Naive thymus-derived CD4-positive, alpha-beta T cell (primary cell): Measurements from ENCODE around the gene GPC6. TPM values are rescaled to one million over a fixed set of nuclear protein-coding genes. Genes with fewer than 3 reads are reported as not detected.

Source experiments
- ATAC-seq: fragments of 150-1000 bp; cut with Tn5 transposase; 2 replicates; pipeline ENCODE4 v1.10.0; 2021; ENCODE audit warnings: mild to moderate bottlenecking, moderate library complexity
- CTCF ChIA-PET: fragments of 350-600 bp; sonication (Branson Sonifier 250); formaldehyde crosslinking; loops from one replicate; lab custom pipeline; 2021; ENCODE audit warnings: antibody characterized with exemption; lab: Charles Lee
- POLR2A ChIA-PET: fragments of 350-600 bp; sonication (Branson Sonifier 250); formaldehyde crosslinking; loops from one replicate; lab custom pipeline; 2021; ENCODE audit warnings: antibody characterized with exemption, inconsistent platforms; lab: Charles Lee
- DNase-seq, 9 donors: peaks; one replicate each; pipeline versions ENCODE4 v3.0.0 to v3.0.0-alpha.2; 2020 to 2022; ENCODE audit warnings: mixed read lengths in 1 of 9
- H3K27ac ChIP-seq: one replicate; pipeline ENCODE4 v1.7.0; 2013; ENCODE audit warnings: mild to moderate bottlenecking, low read depth, low read length, moderate library complexity
- H3K27me3 ChIP-seq, 2 donors: one replicate each; pipeline ENCODE4 v1.7.0; 2013; ENCODE audit warnings: low read length in 2 of 2, mild to moderate bottlenecking in 2 of 2, moderate library complexity in 2 of 2; ENCODE audit not compliant: control insufficient read depth in 2 of 2, insufficient read depth in 2 of 2
- H3K36me3 ChIP-seq, 3 experiments: 1 replicate in 2 of 3; 2 replicates in 1 of 3; pipeline ENCODE4 v1.7.0; 2013; ENCODE audit warnings: low read length in 3 of 3, mild to moderate bottlenecking in 3 of 3, moderate library complexity in 1 of 3; ENCODE audit not compliant: insufficient read depth in 3 of 3, control insufficient read depth in 2 of 3
- H3K4me1 ChIP-seq, 2 donors: one replicate each; pipeline ENCODE4 v1.7.0; 2013; ENCODE audit warnings: low read length in 2 of 2, mild to moderate bottlenecking in 2 of 2, moderate library complexity in 1 of 2; ENCODE audit not compliant: control insufficient read depth in 2 of 2, insufficient read depth in 2 of 2
- H3K4me3 ChIP-seq: 2 replicates; pipeline ENCODE4 v1.7.0; 2013; ENCODE audit warnings: mild to moderate bottlenecking, low read length
- H3K9me3 ChIP-seq, 3 experiments: 1 replicate in 2 of 3; 2 replicates in 1 of 3; pipeline ENCODE4 v1.7.0; 2013; ENCODE audit warnings: low read length in 3 of 3; ENCODE audit not compliant: control insufficient read depth in 2 of 3
- H3K27ac Mint-ChIP-seq, 9 donors: one replicate each; pipeline ENCODE4 v1.8.0; 2020 to 2022; ENCODE audit warnings: mixed read lengths in 9 of 9, mild to moderate bottlenecking in 8 of 9, moderate library complexity in 5 of 9, inconsistent platforms in 2 of 9
- H3K27me3 Mint-ChIP-seq, 5 donors: one replicate each; pipeline ENCODE4 v1.8.0; 2021 to 2022; ENCODE audit warnings: mixed read lengths in 5 of 5, mild to moderate bottlenecking in 1 of 5
- H3K36me3 Mint-ChIP-seq, 5 donors: one replicate each; pipeline ENCODE4 v1.8.0; 2020 to 2022; ENCODE audit warnings: mixed read lengths in 5 of 5, mild to moderate bottlenecking in 3 of 5, inconsistent platforms in 1 of 5
- H3K4me1 Mint-ChIP-seq, 7 donors: one replicate each; pipeline ENCODE4 v1.8.0; 2020 to 2022; ENCODE audit warnings: mixed read lengths in 7 of 7, mild to moderate bottlenecking in 3 of 7, inconsistent platforms in 1 of 7
- H3K4me3 Mint-ChIP-seq, 10 donors: one replicate each; pipeline ENCODE4 v1.8.0; 2020 to 2022; ENCODE audit warnings: mild to moderate bottlenecking in 10 of 10, mixed read lengths in 10 of 10, moderate library complexity in 6 of 10, inconsistent platforms in 2 of 10
- H3K9me3 Mint-ChIP-seq, 11 donors: one replicate each; pipeline ENCODE4 v1.8.0; 2020 to 2022; ENCODE audit warnings: mixed read lengths in 11 of 11, mild to moderate bottlenecking in 4 of 11, inconsistent platforms in 1 of 11, moderate library complexity in 1 of 11
- intact Hi-C, 2 donors: fragments of 100-400 bp; cut with micrococcal nuclease; formaldehyde crosslinking; loops; one replicate each; pipeline ENCODE4 v1.15.1; 2023
- polyA plus RNA-seq, 2 donors: library from polyadenylated mRNA; unstranded; fragments of 300-500 nt; fragmentation: Illumina TruSeq; gene quantifications; one replicate each; pipeline ENCODE4 v1.2.3, GENCODE V29; 2021
- total RNA-seq, 6 experiments: library from RNA in 5 of 6; stranded (reverse) in 5 of 6; gene quantifications; 1 replicate in 5 of 6; 2 replicates in 1 of 6; pipeline ENCODE4 v1.2.3 and lab custom pipeline; 2021 to 2026

GPC6 gene
- total and polyA plus RNA-seq, 7 experiments from 2014 or later: not detected

GRCh38 chr13:93766719-93767118, 540.1 kb downstream of the GPC6 start:
- POLR2A ChIA-PET: interaction anchor here (0.6 kb wide), 1 partner anchor 888 kb away, joined by 3 read pairs; no protein-coding TSS in a partner anchor
- Histone ChIP-seq H3K27ac (no peak overlapping the region), H3K4me3 (no peak overlapping the region), H3K27me3 (no peaks in the 10 kb centered on the region), H3K9me3 (no peaks in the 10 kb centered on the region), H3K4me1 (no peaks in the 10 kb centered on the region), H3K36me3 (no peaks in the 10 kb centered on the region)
- no peak overlapping the region for H3K27ac Mint-ChIP-seq
- H3K4me3 Mint-ChIP-seq: no peak overlapping the region
- intact Hi-C loops: no loop called here
- ATAC-seq (no peak), DNase-seq (no peak)
- CTCF ChIA-PET: interaction anchor here (0.7 kb wide), 1 partner anchor 348 kb away, joined by 4 read pairs; no protein-coding TSS in a partner anchor
- peaks cover 0 to 2% (median 0%) of the 10 kb centered on the region in 7 donors for H3K4me1 Mint-ChIP-seq
- peaks cover 0 to 7% (median 0%) of the 10 kb centered on the region in 11 donors for H3K9me3 Mint-ChIP-seq
- H3K27me3 Mint-ChIP-seq: peaks cover 0 to 10% (median 6%) of the 10 kb centered on the region in 5 donors
- H3K36me3 Mint-ChIP-seq: no peaks in the 10 kb centered on the region

GRCh38 chr13:93767180-93767916, 540.7 kb downstream of the GPC6 start:
- CTCF ChIA-PET: interaction anchor here (0.7 kb wide), 1 partner anchor 348 kb away, joined by 4 read pairs; no protein-coding TSS in a partner anchor
- Histone ChIP-seq H3K27me3 (no peaks in the 10 kb centered on the region), H3K36me3 (no peaks in the 10 kb centered on the region), H3K4me3 (no peak overlapping the region), H3K27ac (no peak overlapping the region), H3K9me3 (no peaks in the 10 kb centered on the region), H3K4me1 (no peaks in the 10 kb centered on the region)
- no peak overlapping the region for H3K4me3 Mint-ChIP-seq
- intact Hi-C loops: no loop called here
- ATAC-seq (no peak), DNase-seq (no peak)
- no peaks in the 10 kb centered on the region for H3K36me3 Mint-ChIP-seq
- H3K9me3 Mint-ChIP-seq: peaks cover 0 to 4% (median under 1%) of the 10 kb centered on the region in 11 donors
- H3K27me3 Mint-ChIP-seq: peaks cover 0 to 10% (median 2%) of the 10 kb centered on the region in 5 donors
- POLR2A ChIA-PET: no interaction called here
- H3K4me1 Mint-ChIP-seq: peaks cover 0 to under 1% (median 0%) of the 10 kb centered on the region in 7 donors
- no peak overlapping the region for H3K27ac Mint-ChIP-seq

- Histone ChIP-seq H3K4me3 (no peak overlapping the region), H3K4me1 (no peaks in the 10 kb centered on the region), H3K36me3 (no peaks in the 10 kb centered on the region), H3K9me3 (no peaks in the 10 kb centered on the region), H3K27ac (no peak overlapping the region), H3K27me3 (no peaks in the 10 kb centered on the region)
- Mint-ChIP-seq H3K4me3 (no peak overlapping the region), H3K9me3 (peaks cover 0 to 4% (median 0%) of the 10 kb centered on the region in 11 donors), H3K27ac (no peak overlapping the region), H3K4me1 (no peaks in the 10 kb centered on the region), H3K36me3 (no peaks in the 10 kb centered on the region), H3K27me3 (peaks cover 0 to 13% (median 4%) of the 10 kb centered on the region in 5 donors)
- ATAC-seq (no peak), DNase-seq (no peak)
- intact Hi-C loops: no loop called here
- CTCF ChIA-PET: no interaction called here
- POLR2A ChIA-PET: no interaction called here
Measured at GRCh38 chr13:93767917-93768409, 541.4 kb downstream of the GPC6 start.

DNA sequence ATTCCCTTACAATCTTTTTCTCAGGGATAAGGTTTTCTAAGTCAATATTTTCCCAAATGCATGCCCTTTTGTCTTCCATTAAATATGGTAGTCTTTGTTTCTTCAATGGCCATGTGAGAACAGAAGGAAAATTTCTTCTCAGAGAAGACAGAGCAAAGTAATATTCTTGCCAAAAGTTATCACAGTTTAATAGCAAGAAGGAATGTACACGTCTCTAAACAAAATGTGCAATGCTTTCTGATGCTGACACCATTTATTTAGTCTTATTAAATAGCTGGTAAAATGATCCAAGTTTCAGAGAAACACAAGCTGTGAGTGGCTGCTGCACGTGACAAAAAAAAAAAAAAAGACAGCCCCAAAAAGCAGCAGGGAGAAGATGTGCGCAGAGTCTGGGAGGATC, 542.5 kb downstream of the GPC6 start:
- H3K27me3 Mint-ChIP-seq: peaks cover 0 to 14% (median 4%) of the 10 kb centered on the region in 5 donors
- no peaks in the 10 kb centered on the region for H3K36me3 ChIP-seq
- no peaks in the 10 kb centered on the region for H3K4me1 ChIP-seq
- ATAC-seq: no peak
- no peaks in the 10 kb centered on the region for H3K27me3 ChIP-seq
- POLR2A ChIA-PET: no interaction called here
- no peak overlapping the region for H3K4me3 ChIP-seq
- no peaks in the 10 kb centered on the region for H3K36me3 Mint-ChIP-seq
- H3K27ac Mint-ChIP-seq: no peak overlapping the region
- no peaks in the 10 kb centered on the region for H3K4me1 Mint-ChIP-seq
- no peak overlapping the region for H3K27ac ChIP-seq
- H3K9me3 Mint-ChIP-seq: peaks cover 0 to 4% (median 0%) of the 10 kb centered on the region in 11 donors
- H3K9me3 ChIP-seq: no peaks in the 10 kb centered on the region
- intact Hi-C loops: no loop called here
- no peak overlapping the region for H3K4me3 Mint-ChIP-seq
- CTCF ChIA-PET: no interaction called here
- DNase-seq: no peak

GRCh38 chr13:93769607-93770006, 543.0 kb downstream of the GPC6 start:
- no peaks in the 10 kb centered on the region for H3K27me3 ChIP-seq
- no peaks in the 10 kb centered on the region for H3K9me3 ChIP-seq
- intact Hi-C loops: no loop called here
- DNase-seq (no peak), ATAC-seq (no peak)
- Mint-ChIP-seq H3K4me3 (no peak overlapping the region), H3K27me3 (peaks cover 0 to 19% (median 4%) of the 10 kb centered on the region in 5 donors), H3K36me3 (no peaks in the 10 kb centered on the region), H3K9me3 (peaks cover 0 to 4% (median 0%) of the 10 kb centered on the region in 11 donors), H3K4me1 (no peaks in the 10 kb centered on the region), H3K27ac (no peak overlapping the region)
- H3K4me3 ChIP-seq: no peak overlapping the region
- ChIA-PET POLR2A (no interaction called here), CTCF (interaction anchor here (0.7 kb wide), 1 partner anchor 317 kb away, joined by 3 read pairs; no protein-coding TSS in a partner anchor)
- no peaks in the 10 kb centered on the region for H3K36me3 ChIP-seq
- no peaks in the 10 kb centered on the region for H3K4me1 ChIP-seq
- no peak overlapping the region for H3K27ac ChIP-seq

GRCh38 chr13:93771227-93771626, 544.6 kb downstream of the GPC6 start:
- ATAC-seq: no peak
- H3K4me1 ChIP-seq: no peaks in the 10 kb centered on the region
- ChIA-PET CTCF (no interaction called here), POLR2A (no interaction called here)
- Mint-ChIP-seq H3K27me3 (peaks cover 0 to 23% (median 4%) of the 10 kb centered on the region in 5 donors), H3K4me3 (no peak overlapping the region), H3K27ac (no peak overlapping the region), H3K4me1 (no peaks in the 10 kb centered on the region), H3K9me3 (peaks cover 0 to 4% (median 0%) of the 10 kb centered on the region in 11 donors), H3K36me3 (no peaks in the 10 kb centered on the region)
- H3K4me3 ChIP-seq: no peak overlapping the region
- intact Hi-C loops: no loop called here
- no peaks in the 10 kb centered on the region for H3K9me3 ChIP-seq
- H3K27ac ChIP-seq: no peak overlapping the region
- no peaks in the 10 kb centered on the region for H3K36me3 ChIP-seq
- DNase-seq: no peak
- no peaks in the 10 kb centered on the region for H3K27me3 ChIP-seq
